ENCODE results near the gene KCNAB1. TPM values are rescaled to one million over a fixed set of nuclear protein-coding genes. Genes with fewer than 3 reads are reported as not detected.

The KCNAB1 gene
- total and polyA plus RNA-seq, 2 of the 8 experiments (the other 6 are each of a cell fraction or from before 2014, with no cell fraction given): 0.51 to 2.3 TPM

DNA sequence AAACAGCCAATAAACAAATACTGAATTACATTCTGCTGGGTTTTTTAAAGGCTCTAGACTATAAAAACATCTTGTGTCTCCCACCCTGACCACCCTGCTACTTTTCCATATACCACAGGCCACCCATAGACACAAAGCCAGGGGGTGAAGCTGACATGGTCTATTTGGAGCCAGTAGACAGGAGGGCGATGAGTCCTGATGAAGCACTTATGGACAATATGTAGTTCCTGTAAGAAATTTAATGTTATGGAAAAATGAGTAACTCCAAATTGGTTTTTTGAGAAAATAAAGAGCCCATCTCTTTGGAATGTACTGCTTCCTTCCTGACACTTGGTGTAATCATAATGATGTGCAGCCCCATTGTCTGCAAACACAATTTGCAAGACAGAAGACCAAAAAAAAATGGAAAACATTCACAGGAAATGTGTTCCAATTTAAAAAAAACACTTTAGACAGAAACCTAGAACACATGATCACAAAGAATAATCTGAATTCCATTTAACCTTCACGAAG is 422.7 kb downstream of the KCNAB1 start (continued):
- TF ChIP-seq, protein P1, sequence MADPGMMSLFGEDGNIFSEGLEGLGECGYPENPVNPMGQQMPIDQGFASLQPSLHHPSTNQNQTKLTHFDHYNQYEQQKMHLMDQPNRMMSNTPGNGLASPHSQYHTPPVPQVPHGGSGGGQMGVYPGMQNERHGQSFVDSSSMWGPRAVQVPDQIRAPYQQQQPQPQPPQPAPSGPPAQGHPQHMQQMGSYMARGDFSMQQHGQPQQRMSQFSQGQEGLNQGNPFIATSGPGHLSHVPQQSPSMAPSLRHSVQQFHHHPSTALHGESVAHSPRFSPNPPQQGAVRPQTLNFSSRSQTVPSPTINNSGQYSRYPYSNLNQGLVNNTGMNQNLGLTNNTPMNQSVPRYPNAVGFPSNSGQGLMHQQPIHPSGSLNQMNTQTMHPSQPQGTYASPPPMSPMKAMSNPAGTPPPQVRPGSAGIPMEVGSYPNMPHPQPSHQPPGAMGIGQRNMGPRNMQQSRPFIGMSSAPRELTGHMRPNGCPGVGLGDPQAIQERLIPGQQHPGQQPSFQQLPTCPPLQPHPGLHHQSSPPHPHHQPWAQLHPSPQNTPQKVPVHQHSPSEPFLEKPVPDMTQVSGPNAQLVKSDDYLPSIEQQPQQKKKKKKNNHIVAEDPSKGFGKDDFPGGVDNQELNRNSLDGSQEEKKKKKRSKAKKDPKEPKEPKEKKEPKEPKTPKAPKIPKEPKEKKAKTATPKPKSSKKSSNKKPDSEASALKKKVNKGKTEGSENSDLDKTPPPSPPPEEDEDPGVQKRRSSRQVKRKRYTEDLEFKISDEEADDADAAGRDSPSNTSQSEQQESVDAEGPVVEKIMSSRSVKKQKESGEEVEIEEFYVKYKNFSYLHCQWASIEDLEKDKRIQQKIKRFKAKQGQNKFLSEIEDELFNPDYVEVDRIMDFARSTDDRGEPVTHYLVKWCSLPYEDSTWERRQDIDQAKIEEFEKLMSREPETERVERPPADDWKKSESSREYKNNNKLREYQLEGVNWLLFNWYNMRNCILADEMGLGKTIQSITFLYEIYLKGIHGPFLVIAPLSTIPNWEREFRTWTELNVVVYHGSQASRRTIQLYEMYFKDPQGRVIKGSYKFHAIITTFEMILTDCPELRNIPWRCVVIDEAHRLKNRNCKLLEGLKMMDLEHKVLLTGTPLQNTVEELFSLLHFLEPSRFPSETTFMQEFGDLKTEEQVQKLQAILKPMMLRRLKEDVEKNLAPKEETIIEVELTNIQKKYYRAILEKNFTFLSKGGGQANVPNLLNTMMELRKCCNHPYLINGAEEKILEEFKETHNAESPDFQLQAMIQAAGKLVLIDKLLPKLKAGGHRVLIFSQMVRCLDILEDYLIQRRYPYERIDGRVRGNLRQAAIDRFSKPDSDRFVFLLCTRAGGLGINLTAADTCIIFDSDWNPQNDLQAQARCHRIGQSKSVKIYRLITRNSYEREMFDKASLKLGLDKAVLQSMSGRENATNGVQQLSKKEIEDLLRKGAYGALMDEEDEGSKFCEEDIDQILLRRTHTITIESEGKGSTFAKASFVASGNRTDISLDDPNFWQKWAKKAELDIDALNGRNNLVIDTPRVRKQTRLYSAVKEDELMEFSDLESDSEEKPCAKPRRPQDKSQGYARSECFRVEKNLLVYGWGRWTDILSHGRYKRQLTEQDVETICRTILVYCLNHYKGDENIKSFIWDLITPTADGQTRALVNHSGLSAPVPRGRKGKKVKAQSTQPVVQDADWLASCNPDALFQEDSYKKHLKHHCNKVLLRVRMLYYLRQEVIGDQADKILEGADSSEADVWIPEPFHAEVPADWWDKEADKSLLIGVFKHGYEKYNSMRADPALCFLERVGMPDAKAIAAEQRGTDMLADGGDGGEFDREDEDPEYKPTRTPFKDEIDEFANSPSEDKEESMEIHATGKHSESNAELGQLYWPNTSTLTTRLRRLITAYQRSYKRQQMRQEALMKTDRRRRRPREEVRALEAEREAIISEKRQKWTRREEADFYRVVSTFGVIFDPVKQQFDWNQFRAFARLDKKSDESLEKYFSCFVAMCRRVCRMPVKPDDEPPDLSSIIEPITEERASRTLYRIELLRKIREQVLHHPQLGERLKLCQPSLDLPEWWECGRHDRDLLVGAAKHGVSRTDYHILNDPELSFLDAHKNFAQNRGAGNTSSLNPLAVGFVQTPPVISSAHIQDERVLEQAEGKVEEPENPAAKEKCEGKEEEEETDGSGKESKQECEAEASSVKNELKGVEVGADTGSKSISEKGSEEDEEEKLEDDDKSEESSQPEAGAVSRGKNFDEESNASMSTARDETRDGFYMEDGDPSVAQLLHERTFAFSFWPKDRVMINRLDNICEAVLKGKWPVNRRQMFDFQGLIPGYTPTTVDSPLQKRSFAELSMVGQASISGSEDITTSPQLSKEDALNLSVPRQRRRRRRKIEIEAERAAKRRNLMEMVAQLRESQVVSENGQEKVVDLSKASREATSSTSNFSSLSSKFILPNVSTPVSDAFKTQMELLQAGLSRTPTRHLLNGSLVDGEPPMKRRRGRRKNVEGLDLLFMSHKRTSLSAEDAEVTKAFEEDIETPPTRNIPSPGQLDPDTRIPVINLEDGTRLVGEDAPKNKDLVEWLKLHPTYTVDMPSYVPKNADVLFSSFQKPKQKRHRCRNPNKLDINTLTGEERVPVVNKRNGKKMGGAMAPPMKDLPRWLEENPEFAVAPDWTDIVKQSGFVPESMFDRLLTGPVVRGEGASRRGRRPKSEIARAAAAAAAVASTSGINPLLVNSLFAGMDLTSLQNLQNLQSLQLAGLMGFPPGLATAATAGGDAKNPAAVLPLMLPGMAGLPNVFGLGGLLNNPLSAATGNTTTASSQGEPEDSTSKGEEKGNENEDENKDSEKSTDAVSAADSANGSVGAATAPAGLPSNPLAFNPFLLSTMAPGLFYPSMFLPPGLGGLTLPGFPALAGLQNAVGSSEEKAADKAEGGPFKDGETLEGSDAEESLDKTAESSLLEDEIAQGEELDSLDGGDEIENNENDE (IDR thresholded peaks at IDR 0.05; ENCODE audit: insufficient replicate concordance, low read length): no peak
- TF ChIP-seq GABPA (IDR thresholded peaks at IDR 0.05; ENCODE audit: borderline replicate concordance, insufficient read depth, low read length) (no peak), CEBPB (IDR thresholded peaks at IDR 0.05; ENCODE audit: low read depth, low read length) (no peak), KDM1A (IDR thresholded peaks at IDR 0.05; ENCODE audit: borderline replicate concordance, low read length) (no peak), YY1 (IDR thresholded peaks at IDR 0.05; ENCODE audit: low read depth, low read length) (no peak), POU5F1 (IDR thresholded peaks at IDR 0.05; ENCODE audit: low read depth, low read length) (no peak), CTBP2 (IDR thresholded peaks at IDR 0.05; ENCODE audit: borderline replicate concordance, insufficient read depth, insufficient read length, low read length) (no peak), SIRT6 (IDR thresholded peaks at IDR 0.05; ENCODE audit: low read length) (no peak)
- TF ChIP-seq, protein P2, sequence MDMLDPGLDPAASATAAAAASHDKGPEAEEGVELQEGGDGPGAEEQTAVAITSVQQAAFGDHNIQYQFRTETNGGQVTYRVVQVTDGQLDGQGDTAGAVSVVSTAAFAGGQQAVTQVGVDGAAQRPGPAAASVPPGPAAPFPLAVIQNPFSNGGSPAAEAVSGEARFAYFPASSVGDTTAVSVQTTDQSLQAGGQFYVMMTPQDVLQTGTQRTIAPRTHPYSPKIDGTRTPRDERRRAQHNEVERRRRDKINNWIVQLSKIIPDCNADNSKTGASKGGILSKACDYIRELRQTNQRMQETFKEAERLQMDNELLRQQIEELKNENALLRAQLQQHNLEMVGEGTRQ (IDR thresholded peaks at IDR 0.05; ENCODE audit: low read length): no peak

Measured in H1 (cell line).